HUES64 (cell line): Measurements from ENCODE around the gene GNPTAB.

ENCODE experiments used
- H3K27ac ChIP-seq: 2 replicates; pipeline ENCODE4 v1.7.0; 2013; ENCODE audit warnings: low read depth, low read length, inconsistent platforms
- H3K27me3 ChIP-seq: 2 replicates; pipeline ENCODE4 v1.6.1; 2013; ENCODE audit warnings: mild to moderate bottlenecking, low read length; ENCODE audit not compliant: insufficient read depth
- H3K36me3 ChIP-seq: 2 replicates; pipeline ENCODE4 v1.6.1; 2013; ENCODE audit warnings: mild to moderate bottlenecking, low read length; ENCODE audit not compliant: insufficient read depth
- H3K4me1 ChIP-seq: 2 replicates; pipeline ENCODE4 v1.6.1; 2013; ENCODE audit warnings: mild to moderate bottlenecking, low read length, moderate library complexity; ENCODE audit not compliant: insufficient read depth
- H3K4me3 ChIP-seq: 2 replicates; pipeline ENCODE4 v1.5.1; 2013; ENCODE audit warnings: mild to moderate bottlenecking, low read length, moderate library complexity
- H3K9ac ChIP-seq: 2 replicates; pipeline ENCODE4 v1.6.1; 2013; ENCODE audit warnings: mild to moderate bottlenecking, low read depth, low read length
- H3K9me3 ChIP-seq: 2 replicates; pipeline ENCODE4 v1.6.1; 2013; ENCODE audit warnings: low read depth, low read length; ENCODE audit not compliant: insufficient read depth
- WGBS: fragments of 150-250, 120-280 bp; methylation state at CpG from one replicate; pipeline ENCODE4 v1.1.7; 2013; ENCODE audit warnings: missing lambda C conversion rate; 5-methylcytosine and 5-hydroxymethylcytosine counted together

The GNPTAB gene

DNA sequence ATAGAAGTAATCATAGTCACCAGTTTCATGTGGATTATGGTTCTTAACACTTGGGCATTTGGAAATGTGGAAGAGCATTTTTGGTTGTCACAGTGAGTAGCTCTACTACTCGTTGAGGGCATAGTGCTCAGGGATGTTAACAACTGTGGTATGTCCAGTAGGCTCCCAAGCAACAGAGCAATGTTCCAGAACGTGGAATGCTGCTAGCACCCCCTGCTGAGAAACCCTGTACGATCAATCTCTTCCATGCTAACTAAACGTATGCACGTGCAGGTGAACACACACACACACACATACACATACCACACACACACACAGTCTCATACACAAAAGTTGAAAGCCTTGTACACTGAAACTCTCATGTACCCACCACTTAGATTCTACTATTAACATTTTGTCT lies 16.6 kb upstream of the GNPTAB start:
- Histone ChIP-seq H3K27ac (no peak overlapping the region), H3K4me3 (no peak overlapping the region)
- WGBS: 88% methylated on average over 5 of the region's 5 CpGs

GRCh38 chr12:101845137-101845711 lies 14.5 kb upstream of the GNPTAB start:
- no peak overlapping the region for H3K27ac ChIP-seq
- H3K36me3 ChIP-seq: no peaks in the 10 kb centered on the region
- H3K9me3 ChIP-seq: no peaks in the 10 kb centered on the region
- no peak overlapping the region for H3K4me3 ChIP-seq
- H3K27me3 ChIP-seq: no peaks in the 10 kb centered on the region
- 93% methylated on average over 5 of the region's 5 CpGs for WGBS
- H3K9ac ChIP-seq: no peak overlapping the region
- no peaks in the 10 kb centered on the region for H3K4me1 ChIP-seq

More for the DNA sequence above, 16.6 kb upstream of the GNPTAB start:
- H3K9ac ChIP-seq: no peak overlapping the region
- H3K4me1 ChIP-seq: no peaks in the 10 kb centered on the region
- H3K9me3 ChIP-seq: no peaks in the 10 kb centered on the region
- H3K27me3 ChIP-seq: no peaks in the 10 kb centered on the region
- no peaks in the 10 kb centered on the region for H3K36me3 ChIP-seq

DNA sequence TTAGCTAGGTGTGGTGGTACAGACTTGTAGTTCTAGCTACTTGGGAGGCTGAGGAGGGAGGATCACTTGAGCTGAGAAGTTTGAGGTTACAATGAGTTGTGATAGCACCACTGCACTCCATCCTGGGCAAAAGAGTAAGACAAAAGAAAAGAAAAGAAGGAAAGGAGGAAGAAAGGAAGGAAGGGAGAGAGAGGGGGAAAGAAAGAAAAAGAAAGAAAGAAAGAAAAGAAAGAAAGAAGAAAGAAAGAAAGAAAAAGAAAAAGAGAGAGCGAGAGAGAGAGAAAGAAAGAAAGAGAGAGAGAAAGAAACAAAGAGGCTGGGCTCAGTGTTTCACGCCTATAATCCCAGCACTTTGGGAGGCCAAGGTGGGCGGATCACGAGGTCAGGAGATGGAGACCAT lies 10.3 kb upstream of the GNPTAB start:
- Histone ChIP-seq H3K9ac (no peak overlapping the region), H3K9me3 (no peaks in the 10 kb centered on the region), H3K4me3 (no peak overlapping the region), H3K27me3 (no peaks in the 10 kb centered on the region), H3K36me3 (no peaks in the 10 kb centered on the region), H3K27ac (no peak overlapping the region), H3K4me1 (no peaks in the 10 kb centered on the region)
- WGBS: 95% methylated on average over 4 of the region's 4 CpGs

DNA sequence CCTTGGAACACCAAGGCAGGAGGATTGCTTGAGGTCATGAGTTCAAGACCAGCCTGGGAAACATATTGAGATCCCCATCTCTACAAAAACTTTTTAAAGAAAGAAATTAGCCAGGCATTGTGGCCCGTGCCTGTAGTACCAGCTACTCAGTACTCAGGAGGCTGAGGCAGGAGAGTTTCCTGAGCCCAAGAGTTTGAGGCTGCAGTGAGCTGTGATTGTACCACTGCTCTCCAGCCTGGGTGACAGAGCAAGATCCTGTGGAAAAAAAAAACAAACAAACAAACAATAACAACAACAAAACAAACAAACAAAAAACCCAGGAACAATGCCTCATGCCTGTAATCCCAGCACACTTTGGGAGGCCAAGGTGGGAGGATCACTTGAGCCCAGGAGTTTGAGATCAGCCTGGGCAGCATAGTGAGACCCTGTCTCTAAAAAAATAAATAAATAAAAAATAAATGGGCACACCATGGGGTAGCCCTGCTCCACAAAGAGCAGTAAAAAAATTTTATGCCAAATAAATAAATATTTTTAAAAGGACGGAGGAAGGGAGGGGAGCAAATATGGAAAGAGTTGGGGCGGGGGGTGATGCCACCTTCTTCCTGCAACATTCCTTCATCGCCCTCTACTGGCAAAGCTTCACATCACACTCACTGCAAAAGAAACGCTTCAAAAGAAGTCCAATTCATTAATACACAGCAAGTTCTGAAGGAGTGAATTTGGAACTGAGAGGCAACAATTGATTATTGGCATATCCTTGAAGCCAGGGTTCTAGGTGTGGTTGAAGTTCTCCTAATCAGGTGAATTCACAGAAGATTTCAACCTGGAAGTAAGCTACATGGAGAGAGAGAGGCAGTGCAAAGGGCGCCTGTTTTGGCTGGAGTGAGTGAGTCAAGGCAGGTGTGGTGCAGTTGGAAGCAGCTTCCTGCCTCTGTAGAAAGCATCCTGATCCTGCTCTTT lies 8.8 kb upstream of the GNPTAB start:
- WGBS: 86% methylated on average over 2 of the region's 6 CpGs
- H3K36me3 ChIP-seq: no peaks in the 10 kb centered on the region
- H3K4me3 ChIP-seq: no peak overlapping the region
- no peak overlapping the region for H3K9ac ChIP-seq
- H3K9me3 ChIP-seq: no peaks in the 10 kb centered on the region
- H3K27me3 ChIP-seq: no peaks in the 10 kb centered on the region
- H3K4me1 ChIP-seq: no peaks in the 10 kb centered on the region
- H3K27ac ChIP-seq: no peak overlapping the region

DNA sequence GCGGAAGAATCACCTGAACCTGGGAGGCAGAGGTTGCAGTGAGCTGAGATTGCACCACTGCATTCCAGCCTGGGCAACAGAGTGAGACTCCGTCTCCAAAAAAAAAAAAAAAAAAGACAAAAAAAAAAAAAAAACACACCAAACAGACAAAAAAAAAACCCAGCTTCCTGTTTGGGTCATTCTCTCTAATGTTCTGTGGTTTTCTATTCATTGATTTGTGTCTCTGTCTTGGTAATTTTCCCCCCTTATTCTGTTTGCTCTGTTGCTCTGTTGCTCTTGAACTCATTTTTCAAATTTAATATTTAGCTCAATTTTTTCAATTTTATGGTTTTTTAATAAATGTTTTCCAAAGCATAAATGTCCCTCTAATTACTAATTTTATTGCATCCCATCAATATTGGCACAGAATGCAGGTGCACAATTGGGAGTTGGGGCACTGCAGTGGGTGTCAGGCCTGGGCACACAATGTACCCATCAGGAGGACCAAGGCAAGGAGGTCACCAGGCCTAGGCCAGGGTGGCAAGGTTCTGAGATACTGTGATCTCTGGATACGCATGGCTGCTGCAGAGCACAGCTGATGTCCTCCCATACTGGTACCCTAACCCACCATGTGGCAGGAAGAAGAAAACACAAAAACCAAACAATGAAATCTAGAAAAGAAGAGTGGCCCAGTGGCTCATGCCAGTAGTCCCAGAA lies 8.0 kb upstream of the GNPTAB start:
- 90% methylated on average over 2 of the region's 3 CpGs for whole genome bisulfite sequencing
- H3K27ac ChIP-seq: no peak overlapping the region
- H3K4me3 ChIP-seq: no peak overlapping the region
- H3K4me1 ChIP-seq: no peaks in the 10 kb centered on the region
- no peaks in the 10 kb centered on the region for H3K9me3 ChIP-seq
- H3K9ac ChIP-seq: no peak overlapping the region
- H3K27me3 ChIP-seq: no peaks in the 10 kb centered on the region
- H3K36me3 ChIP-seq: no peaks in the 10 kb centered on the region

DNA sequence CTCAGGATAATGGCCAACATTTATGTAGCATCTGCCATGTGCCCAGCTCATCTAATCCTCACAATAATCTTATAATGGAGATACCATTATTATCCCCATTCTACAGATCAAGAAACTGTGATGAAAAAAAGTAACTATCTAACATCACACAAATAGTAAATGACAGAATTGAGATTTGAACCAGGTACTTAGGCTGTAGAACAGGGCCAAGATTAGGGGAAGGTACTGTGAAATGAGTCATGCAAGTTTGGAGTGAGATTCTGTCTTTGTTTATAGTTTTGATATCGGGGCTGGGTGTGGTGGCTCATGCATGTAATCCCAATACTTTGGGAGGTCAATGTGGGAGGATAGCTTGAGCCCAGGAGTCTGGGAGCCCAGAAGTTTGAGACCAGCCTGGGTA lies 1.3 kb upstream of the GNPTAB start:
- no peaks in the 10 kb centered on the region for H3K36me3 ChIP-seq
- no peaks in the 10 kb centered on the region for H3K9me3 ChIP-seq
- H3K4me3 ChIP-seq: no peak overlapping the region
- H3K27ac ChIP-seq: no peak overlapping the region
- no peaks in the 10 kb centered on the region for H3K27me3 ChIP-seq
- H3K9ac ChIP-seq: no peak overlapping the region
- 97% methylated on average over 1 of the region's 1 CpG for WGBS
- peaks cover 6% of the 10 kb centered on the region; the same call in 1 of the 2 replicates for H3K4me1 ChIP-seq

- Histone ChIP-seq H3K27me3 (no peaks in the 10 kb centered on the region), H3K27ac (no peak overlapping the region), H3K4me3 (peak overlapping the region; percentile 98), H3K9ac (peak overlapping the region; percentile 83), H3K9me3 (no peaks in the 10 kb centered on the region), H3K36me3 (no peaks in the 10 kb centered on the region), H3K4me1 (peaks cover 27% of the 10 kb centered on the region)
- WGBS: 15% methylated on average over 11 of the region's 11 CpGs
Measured at GRCh38 chr12:101829639-101830366, 956 bp downstream of the GNPTAB start.

DNA sequence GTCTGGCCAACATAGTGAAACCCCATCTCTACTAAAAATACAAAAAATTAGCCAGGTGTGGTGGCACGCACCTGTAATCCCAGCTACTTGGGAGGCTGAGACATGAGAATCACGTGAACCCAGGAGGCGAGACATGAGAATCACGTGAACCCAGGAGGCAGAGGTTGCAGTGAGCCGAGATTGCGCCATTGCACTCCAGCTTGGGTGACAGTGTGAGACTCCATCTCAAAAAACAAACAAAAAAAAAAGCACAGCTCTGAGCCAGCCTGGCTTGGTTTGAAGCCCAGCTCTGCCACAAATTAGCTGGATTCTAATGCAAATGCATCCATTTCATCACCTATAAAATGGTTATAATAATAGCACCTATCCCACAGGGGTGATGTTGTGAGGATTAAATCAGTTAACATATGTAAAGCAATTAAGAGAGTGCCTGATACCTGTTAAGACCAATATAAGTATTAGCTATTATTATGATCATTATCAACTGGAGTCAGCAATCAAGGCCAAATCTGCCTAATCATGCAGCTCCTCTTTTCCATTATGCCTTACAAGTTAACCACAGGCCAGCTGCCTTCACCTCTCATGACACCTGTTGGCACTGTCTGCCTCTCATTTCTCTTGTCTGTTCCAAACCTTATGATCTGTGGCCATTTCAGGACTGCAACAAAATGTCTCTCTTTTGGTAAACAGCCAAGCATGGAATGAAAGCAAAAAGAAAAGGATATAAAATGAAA lies 2.1 kb downstream of the GNPTAB start:
- Histone ChIP-seq H3K4me3 (peak overlapping the region; percentile 4; the same call in 1 of the 2 replicates), H3K36me3 (no peaks in the 10 kb centered on the region), H3K27ac (peak overlapping the region; percentile 70; the same call in 1 of the 2 replicates), H3K9me3 (no peaks in the 10 kb centered on the region), H3K9ac (no peak overlapping the region), H3K27me3 (no peaks in the 10 kb centered on the region), H3K4me1 (peaks cover 35% of the 10 kb centered on the region)
- WGBS: 91% methylated on average over 6 of the region's 6 CpGs

GRCh38 chr12:101826766-101827368 lies 3.9 kb downstream of the GNPTAB start:
- Histone ChIP-seq H3K36me3 (no peaks in the 10 kb centered on the region), H3K27ac (no peak overlapping the region), H3K9me3 (no peaks in the 10 kb centered on the region), H3K4me1 (peaks cover 49% of the 10 kb centered on the region), H3K9ac (no peak overlapping the region), H3K4me3 (no peak overlapping the region), H3K27me3 (no peaks in the 10 kb centered on the region)
- WGBS: 88% methylated on average over 3 of the region's 3 CpGs

DNA sequence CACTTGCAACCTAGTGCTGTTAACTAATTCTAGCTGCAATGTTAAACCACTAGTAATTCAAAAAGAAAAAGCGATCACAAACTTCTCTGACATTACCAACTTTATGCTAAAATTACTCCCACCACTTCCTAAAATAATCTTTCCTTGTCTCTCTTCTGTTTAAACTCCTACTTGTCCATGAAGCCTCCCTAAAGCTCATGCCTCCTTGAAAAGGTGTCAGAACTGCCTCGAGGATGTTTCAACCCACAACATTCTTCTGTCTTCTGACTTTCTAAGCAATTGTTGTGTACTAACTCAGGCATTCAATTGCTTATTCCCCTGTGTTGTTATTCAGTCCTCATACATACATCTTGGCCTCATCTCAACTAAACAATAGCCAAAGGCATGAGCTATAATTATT lies 5.9 kb downstream of the GNPTAB start:
- no peaks in the 10 kb centered on the region for H3K36me3 ChIP-seq
- H3K4me3 ChIP-seq: peak overlapping the region; percentile 1; the same call in 1 of the 2 replicates
- WGBS: 48% methylated on average over 2 of the region's 2 CpGs
- no peaks in the 10 kb centered on the region for H3K27me3 ChIP-seq
- peaks cover 53% of the 10 kb centered on the region for H3K4me1 ChIP-seq
- H3K9me3 ChIP-seq: no peaks in the 10 kb centered on the region
- no peak overlapping the region for H3K9ac ChIP-seq
- H3K27ac ChIP-seq: peak overlapping the region; percentile 87; the same call in 1 of the 2 replicates
